HUES48 (cell line): ENCODE measurements around the gene PYGB.

ENCODE experiments used
- H3K27ac ChIP-seq: one replicate; pipeline ENCODE4 v1.7.0; 2013; ENCODE audit warnings: low read depth, low read length, inconsistent platforms
- H3K27me3 ChIP-seq: 2 replicates; pipeline ENCODE4 v1.6.1; 2013; ENCODE audit warnings: mild to moderate bottlenecking, low read length; ENCODE audit not compliant: control insufficient read depth, insufficient read depth
- H3K36me3 ChIP-seq: 2 replicates; pipeline ENCODE4 v1.6.1; 2013; ENCODE audit warnings: low read length; ENCODE audit not compliant: control insufficient read depth, insufficient read depth
- H3K4me1 ChIP-seq: 2 replicates; pipeline ENCODE4 v1.6.1; 2013; ENCODE audit warnings: mild to moderate bottlenecking, low read length; ENCODE audit not compliant: control insufficient read depth, insufficient read depth
- H3K4me3 ChIP-seq: 2 replicates; pipeline ENCODE4 v1.5.1; 2013; ENCODE audit warnings: mild to moderate bottlenecking, low read depth, low read length
- H3K9ac ChIP-seq: 2 replicates; pipeline ENCODE4 v1.6.1; 2013; ENCODE audit warnings: mild to moderate bottlenecking, low read depth, low read length, moderate library complexity
- H3K9me3 ChIP-seq: 2 replicates; pipeline ENCODE4 v1.6.1; 2013; ENCODE audit warnings: low read length; ENCODE audit not compliant: control insufficient read depth, insufficient read depth

PYGB gene

DNA sequence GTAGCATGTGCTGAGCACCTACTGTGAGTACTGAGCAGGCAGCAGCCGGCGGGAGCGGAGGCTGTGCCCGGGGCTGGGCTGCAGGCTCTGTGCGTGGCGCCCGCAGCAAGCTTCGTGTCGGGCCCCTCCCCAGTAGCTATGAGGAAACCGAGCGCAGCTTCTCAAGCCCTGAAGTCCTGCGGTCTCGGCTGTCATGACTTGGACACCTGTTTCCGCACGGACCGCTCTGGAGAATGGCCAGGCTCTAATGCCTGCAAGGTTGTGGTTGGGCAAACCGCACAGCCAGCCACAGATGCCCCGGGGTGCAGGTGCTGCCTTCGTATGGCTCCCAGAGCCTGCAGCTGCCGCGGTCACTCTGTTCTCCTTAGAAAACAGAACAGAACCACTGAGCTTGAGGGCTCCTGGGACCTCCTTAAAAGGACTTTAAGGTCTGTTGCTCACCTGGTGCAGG lies 33.7 kb downstream of the PYGB start:
- H3K27ac ChIP-seq, result no peak overlapping the region
- peaks cover 95% of the 10 kb centered on the region for H3K36me3 ChIP-seq

DNA sequence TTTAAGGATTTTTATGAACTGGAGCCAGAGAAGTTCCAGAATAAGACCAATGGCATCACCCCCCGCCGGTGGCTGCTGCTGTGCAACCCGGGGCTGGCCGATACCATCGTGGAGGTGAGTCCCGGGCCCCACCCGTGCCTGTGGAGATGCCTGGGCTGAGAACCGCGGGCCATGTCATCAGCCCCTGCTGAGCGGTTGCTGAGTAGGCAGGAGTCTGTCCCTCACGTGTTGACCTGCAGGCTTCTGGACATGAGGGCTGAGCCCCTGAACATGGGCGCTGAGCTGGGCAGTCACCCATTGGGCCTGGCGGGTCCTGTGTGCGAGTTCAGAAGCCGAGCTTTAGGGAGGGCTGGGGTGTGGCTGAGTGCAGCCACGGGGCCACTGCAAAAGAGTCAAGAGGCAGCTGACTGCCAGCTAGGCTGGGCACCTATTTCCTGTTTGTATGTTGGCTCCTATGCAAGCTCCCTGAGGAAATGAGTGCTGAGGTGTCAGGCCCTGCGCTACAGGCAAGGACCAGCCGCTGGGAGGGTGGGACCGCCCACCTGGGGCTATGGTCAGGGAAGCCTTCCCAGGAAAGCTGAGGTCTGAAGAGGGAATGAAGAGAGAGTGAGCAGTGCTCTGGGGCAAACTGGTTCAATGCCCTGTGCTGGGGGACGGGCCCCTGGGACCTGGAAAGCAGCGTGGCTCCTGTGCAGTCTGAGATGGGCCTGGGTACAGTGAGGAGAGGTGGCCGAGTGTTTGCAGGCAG lies 34.3 kb downstream of the PYGB start:
- Histone ChIP-seq H3K9me3 (no peaks in the 10 kb centered on the region), H3K36me3 (peaks cover 97% of the 10 kb centered on the region), H3K27ac (no peak overlapping the region), H3K4me1 (no peaks in the 10 kb centered on the region; the same call in 1 of the 2 replicates), H3K4me3 (no peak overlapping the region), H3K9ac (no peak overlapping the region), H3K27me3 (no peaks in the 10 kb centered on the region)

More for the DNA sequence above, 33.7 kb downstream of the PYGB start:
- Histone ChIP-seq H3K9ac (no peak overlapping the region), H3K9me3 (no peaks in the 10 kb centered on the region), H3K4me3 (no peak overlapping the region), H3K27me3 (no peaks in the 10 kb centered on the region), H3K4me1 (no peaks in the 10 kb centered on the region; the same call in 1 of the 2 replicates)

DNA sequence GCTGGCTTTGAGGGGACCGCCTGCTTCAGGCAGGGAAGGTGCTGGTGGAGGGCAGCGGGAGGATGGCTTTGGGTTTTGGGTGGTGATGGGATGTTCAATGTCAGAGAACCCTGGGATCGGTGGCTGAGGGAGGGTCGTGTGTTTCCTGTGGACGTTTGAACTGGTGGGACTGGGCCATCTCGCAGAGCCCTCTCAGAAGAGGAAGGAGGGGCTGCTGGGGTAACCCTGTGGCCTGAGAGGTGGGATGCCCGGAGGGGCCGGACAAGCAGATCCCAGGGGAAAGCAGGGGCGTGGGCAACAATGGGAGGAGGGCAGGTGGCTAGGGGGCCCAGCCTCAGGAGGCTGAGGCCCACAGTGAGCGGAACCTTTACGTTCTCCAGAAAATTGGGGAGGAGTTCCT lies 34.9 kb downstream of the PYGB start:
- peaks cover 95% of the 10 kb centered on the region for H3K36me3 ChIP-seq
- H3K27me3 ChIP-seq, result no peaks in the 10 kb centered on the region
- no peak overlapping the region for H3K27ac ChIP-seq
- H3K9ac ChIP-seq, result no peak overlapping the region
- H3K4me1 ChIP-seq, result no peaks in the 10 kb centered on the region; the same call in 1 of the 2 replicates
- no peaks in the 10 kb centered on the region for H3K9me3 ChIP-seq
- no peak overlapping the region for H3K4me3 ChIP-seq

DNA sequence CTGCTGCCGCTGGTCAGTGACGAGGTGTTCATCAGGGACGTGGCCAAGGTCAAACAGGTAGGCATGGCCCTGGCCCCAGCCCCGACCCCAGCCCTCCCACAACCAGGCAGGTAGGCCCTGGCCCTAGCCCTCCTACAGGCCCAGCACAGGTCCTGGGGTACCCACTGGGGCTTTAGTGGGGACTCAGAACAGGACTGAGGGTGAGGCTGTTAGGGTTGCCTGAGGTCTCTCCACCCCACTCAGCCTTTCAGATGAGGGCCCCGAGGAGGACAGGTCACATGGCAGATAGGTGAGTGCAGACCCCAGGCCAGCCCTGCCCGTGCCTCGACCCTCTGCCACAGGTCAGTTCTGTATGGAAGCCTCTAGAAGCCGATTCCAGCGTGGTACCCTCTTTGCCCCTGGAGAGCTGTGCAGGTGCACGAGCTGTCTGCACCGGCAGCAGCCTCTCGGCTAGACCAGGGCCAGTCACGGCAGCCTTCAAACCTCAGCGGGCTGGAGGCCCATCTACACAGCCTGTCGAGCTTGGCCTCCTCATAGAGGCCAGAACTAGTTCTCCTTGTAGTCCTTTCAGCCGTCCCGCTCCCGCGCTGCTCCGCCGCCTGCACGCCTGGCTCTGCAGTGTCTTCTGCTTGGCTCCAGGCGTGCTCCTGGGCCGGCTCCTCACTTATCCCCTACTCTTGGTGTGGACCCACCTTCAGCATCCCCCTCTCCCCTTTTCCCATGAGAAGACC lies 35.5 kb downstream of the PYGB start:
- no peaks in the 10 kb centered on the region for H3K9me3 ChIP-seq
- H3K9ac ChIP-seq, result no peak overlapping the region
- H3K4me3 ChIP-seq, result no peak overlapping the region
- no peak overlapping the region for H3K27ac ChIP-seq
- H3K36me3 ChIP-seq, result peaks cover 89% of the 10 kb centered on the region
- H3K27me3 ChIP-seq, result no peaks in the 10 kb centered on the region
- H3K4me1 ChIP-seq, result no peaks in the 10 kb centered on the region; the same call in 1 of the 2 replicates

DNA sequence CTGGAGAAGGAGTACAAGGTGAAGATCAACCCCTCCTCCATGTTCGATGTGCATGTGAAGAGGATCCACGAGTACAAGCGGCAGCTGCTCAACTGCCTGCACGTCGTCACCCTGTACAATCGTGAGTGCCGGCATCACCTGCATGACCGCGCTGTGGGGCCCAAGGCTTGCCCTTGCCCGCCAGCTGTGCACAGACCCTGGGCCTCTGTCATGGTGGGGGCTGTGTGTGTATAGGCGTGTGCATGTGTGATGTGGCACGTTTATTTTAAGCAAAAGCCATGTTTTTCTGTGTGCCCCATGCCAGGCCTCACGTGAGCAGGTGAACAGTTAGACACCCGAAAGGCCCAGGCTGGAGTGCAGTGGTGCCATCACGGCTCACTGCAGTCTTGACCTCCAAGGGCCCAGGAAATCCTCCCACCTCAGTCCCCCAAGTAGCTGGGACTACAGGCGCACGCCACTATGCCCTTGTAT lies 36.3 kb downstream of the PYGB start:
- no peak overlapping the region for H3K27ac ChIP-seq
- peaks cover 86% of the 10 kb centered on the region for H3K36me3 ChIP-seq
- H3K27me3 ChIP-seq, result no peaks in the 10 kb centered on the region
- H3K9ac ChIP-seq, result no peak overlapping the region
- H3K4me1 ChIP-seq, result no peaks in the 10 kb centered on the region; the same call in 1 of the 2 replicates
- H3K4me3 ChIP-seq, result no peak overlapping the region
- H3K9me3 ChIP-seq, result no peaks in the 10 kb centered on the region

DNA sequence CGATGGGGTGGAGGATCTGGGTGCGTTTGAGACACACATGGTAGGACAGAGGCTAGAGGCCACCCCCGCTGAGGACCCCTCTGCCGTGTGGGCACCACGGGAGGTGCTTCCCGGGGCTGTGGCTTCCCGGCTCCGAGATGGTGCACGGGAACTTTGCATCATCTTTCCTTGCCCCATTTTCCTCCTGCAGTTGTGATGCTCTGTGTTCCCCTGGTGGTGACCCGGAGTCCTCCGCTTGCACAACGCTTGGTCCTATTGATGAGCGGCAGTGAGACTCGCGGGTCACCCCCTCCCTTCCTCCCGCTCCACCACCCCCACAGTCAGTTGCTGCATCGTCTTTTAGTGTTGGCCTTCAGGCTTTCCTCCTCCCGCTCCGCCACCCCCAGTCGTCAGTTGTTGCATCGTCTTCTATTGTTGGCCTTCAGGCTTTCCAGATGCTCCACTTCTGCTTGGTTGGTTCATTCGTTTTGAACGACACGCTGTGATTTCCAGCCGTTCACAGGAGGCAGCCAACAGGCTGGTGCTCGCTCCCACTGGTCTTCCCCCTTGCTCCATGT lies 37.3 kb downstream of the PYGB start:
- H3K9me3 ChIP-seq, result no peaks in the 10 kb centered on the region

DNA sequence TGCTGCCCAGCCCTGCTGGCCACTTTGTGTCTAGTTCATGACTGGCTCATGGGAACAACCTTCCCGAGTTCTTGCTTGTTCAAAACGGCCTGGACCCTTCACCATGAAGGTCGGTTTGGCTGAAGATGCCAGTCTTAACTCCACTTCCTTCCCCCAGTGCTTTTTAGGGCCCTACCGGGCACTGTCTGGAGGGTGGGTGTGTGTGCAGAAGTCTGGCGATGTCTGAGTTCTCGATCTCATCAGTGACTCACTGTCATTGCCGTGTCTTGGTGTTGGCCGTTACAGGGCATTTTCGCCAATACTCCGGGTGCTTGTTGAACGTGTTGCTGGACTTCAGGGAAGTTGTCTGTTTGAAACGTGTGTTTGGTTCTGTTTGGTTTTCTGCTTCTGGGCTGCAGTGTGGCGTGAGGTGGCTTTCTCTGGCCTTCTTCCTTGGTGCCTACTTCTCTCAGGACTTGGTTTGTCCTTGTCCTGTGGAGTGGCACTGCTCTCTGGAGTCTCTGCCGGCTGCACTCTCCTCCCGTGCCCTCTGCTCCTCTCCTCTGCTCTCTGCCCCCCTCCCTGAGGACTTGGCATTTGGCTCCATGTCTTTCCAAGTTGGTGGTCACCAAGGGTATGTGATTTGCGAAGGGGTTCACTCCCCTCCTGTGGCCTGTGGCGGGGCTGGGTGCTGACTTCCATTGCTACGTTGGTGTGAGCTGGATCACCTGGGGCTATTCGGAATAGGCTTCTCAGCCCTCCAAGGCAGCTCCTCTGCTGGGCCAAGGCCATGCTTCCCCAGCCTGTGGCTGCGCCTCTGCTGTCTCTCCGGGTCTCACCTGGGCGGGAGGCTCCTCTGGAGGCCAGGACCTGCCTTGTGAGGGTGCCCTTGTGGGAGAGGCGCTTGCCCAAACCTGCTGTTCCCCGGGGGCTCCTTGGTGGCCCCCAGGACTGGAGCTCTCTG lies 38.2 kb downstream of the PYGB start:
- H3K4me3 ChIP-seq, result no peak overlapping the region
- H3K27ac ChIP-seq, result no peak overlapping the region
- H3K36me3 ChIP-seq, result peaks cover 81% of the 10 kb centered on the region
- H3K9ac ChIP-seq, result no peak overlapping the region
- no peaks in the 10 kb centered on the region for H3K9me3 ChIP-seq
- H3K4me1 ChIP-seq, result no peaks in the 10 kb centered on the region; the same call in 1 of the 2 replicates
- no peaks in the 10 kb centered on the region for H3K27me3 ChIP-seq

More for the DNA sequence above, 37.3 kb downstream of the PYGB start:
- H3K27ac ChIP-seq, result no peak overlapping the region
- H3K9ac ChIP-seq, result no peak overlapping the region
- H3K4me3 ChIP-seq, result no peak overlapping the region
- H3K36me3 ChIP-seq, result peaks cover 86% of the 10 kb centered on the region
- no peaks in the 10 kb centered on the region; the same call in 1 of the 2 replicates for H3K4me1 ChIP-seq
- no peaks in the 10 kb centered on the region for H3K27me3 ChIP-seq

DNA sequence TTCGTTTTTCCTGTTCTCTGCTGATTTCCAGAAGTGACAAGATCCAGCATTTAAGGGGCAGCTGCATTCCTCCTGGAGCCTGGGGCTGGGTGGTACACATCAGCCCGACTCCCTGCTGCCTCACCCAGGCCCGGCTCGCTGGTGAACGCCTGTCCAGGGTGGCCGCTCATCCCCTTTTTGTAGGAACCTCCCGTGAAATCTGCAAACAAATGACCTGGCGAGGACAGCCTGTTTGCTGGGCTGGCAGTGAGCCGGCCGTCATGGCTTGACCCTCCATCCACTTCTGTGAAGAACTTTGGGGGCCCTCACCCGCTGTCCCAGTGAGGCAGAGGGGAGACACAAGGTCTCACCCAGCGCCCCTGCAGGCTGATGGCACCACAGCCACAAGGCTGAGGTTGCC lies 39.0 kb downstream of the PYGB start:
- Histone ChIP-seq H3K4me3 (no peak overlapping the region), H3K9ac (no peak overlapping the region), H3K27me3 (no peaks in the 10 kb centered on the region), H3K27ac (no peak overlapping the region), H3K4me1 (no peaks in the 10 kb centered on the region; the same call in 1 of the 2 replicates), H3K36me3 (peaks cover 80% of the 10 kb centered on the region), H3K9me3 (no peaks in the 10 kb centered on the region)

DNA sequence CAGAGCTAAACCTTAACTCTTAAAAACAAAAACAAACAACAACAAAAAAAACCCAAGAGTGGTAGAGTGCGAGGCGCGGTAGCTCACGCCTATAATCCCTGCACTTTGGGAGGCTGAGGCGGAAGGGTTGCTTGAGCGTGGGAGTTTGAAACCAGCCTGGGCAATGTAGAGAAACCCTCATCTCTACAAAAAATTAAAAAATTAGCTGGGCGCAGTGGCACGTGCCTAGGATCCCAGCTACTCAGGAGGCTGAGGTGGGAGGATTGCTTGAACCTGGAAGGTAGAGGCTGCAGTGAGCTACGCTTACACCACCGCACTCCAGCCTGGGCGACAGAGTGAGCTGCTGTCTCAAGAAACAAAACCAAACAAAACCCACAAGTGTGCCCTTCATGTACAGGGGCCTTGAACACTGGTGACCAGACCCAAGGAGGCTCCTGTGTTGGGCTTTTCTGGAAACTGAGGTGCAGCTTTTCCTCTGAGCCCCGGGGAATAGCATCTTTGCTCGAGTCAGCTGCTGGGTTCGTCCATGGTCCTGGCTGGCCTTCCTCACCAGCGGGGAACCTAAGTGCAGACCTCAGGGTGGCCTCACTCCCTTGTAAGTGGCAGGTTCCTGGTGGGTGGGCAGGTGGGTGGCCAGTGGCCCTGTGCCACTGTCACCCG lies 39.9 kb downstream of the PYGB start:
- no peaks in the 10 kb centered on the region; the same call in 1 of the 2 replicates for H3K4me1 ChIP-seq
- no peaks in the 10 kb centered on the region for H3K27me3 ChIP-seq
- H3K9me3 ChIP-seq, result no peaks in the 10 kb centered on the region
- no peak overlapping the region for H3K27ac ChIP-seq
- no peak overlapping the region for H3K9ac ChIP-seq
- peaks cover 77% of the 10 kb centered on the region for H3K36me3 ChIP-seq
- no peak overlapping the region for H3K4me3 ChIP-seq
